Measurements from ENCODE around the gene CYTL1.

Gene CYTL1

GRCh38 chr4:5021546-5021945, 2.3 kb upstream of the CYTL1 start:
- no peak for TF ChIP-seq REST (IDR thresholded peaks at IDR 0.05; ENCODE audit: insufficient replicate concordance, low read depth)
- TF ChIP-seq GABPA (IDR thresholded peaks at IDR 0.05; ENCODE audit: low read depth) = no peak
- no peak for TF ChIP-seq CTCF (IDR thresholded peaks at IDR 0.05; ENCODE audit: insufficient read depth, low read length)
- TF ChIP-seq SPI1 (IDR thresholded peaks at IDR 0.05; ENCODE audit: borderline replicate concordance, low read depth) = no peak
- TF ChIP-seq POLR2AphosphoS5 (IDR thresholded peaks at IDR 0.05; ENCODE audit: low read depth) = no peak
- Histone ChIP-seq H3K27me3 (ENCODE audit: insufficient read depth, poor library complexity, severe bottlenecking) (no peaks in the 10 kb centered on the region), H3K27ac (replicated peaks) (no peak overlapping the region), H3K4me3 (replicated peaks; ENCODE audit: insufficient read depth, low read length) (no peak overlapping the region)
- no peak for DNase-seq (ENCODE audit: low read depth in 1 of 2, low spot score in 1 of 2)

- no peak for DNase-seq (ENCODE audit: low read depth in 1 of 2, low spot score in 1 of 2)
- no peaks in the 10 kb centered on the region for H3K27me3 ChIP-seq (ENCODE audit: insufficient read depth, poor library complexity, severe bottlenecking)
- no peak for TF ChIP-seq REST (IDR thresholded peaks at IDR 0.05; ENCODE audit: insufficient replicate concordance, low read depth)
- TF ChIP-seq CTCF (IDR thresholded peaks at IDR 0.05; ENCODE audit: insufficient read depth, low read length) = no peak
- TF ChIP-seq GABPA (IDR thresholded peaks at IDR 0.05; ENCODE audit: low read depth) = no peak
- no peak for TF ChIP-seq POLR2AphosphoS5 (IDR thresholded peaks at IDR 0.05; ENCODE audit: low read depth)
- no peak for TF ChIP-seq SPI1 (IDR thresholded peaks at IDR 0.05; ENCODE audit: borderline replicate concordance, low read depth)
- H3K4me3 ChIP-seq (replicated peaks; ENCODE audit: insufficient read depth, low read length) = no peak overlapping the region
- no peak overlapping the region for H3K27ac ChIP-seq (replicated peaks)
These were observed 1.1 kb upstream of the CYTL1 start for GRCh38 chr4:5020341-5020740.

GRCh38 chr4:5019796-5020195, 538 bp upstream of the CYTL1 start:
- Histone ChIP-seq H3K27me3 (ENCODE audit: insufficient read depth, poor library complexity, severe bottlenecking) (no peaks in the 10 kb centered on the region), H3K27ac (replicated peaks) (no peak overlapping the region), H3K4me3 (replicated peaks; ENCODE audit: insufficient read depth, low read length) (no peak overlapping the region)
- TF ChIP-seq GABPA (IDR thresholded peaks at IDR 0.05; ENCODE audit: low read depth) (no peak), REST (IDR thresholded peaks at IDR 0.05; ENCODE audit: insufficient replicate concordance, low read depth) (no peak), POLR2AphosphoS5 (IDR thresholded peaks at IDR 0.05; ENCODE audit: low read depth) (no peak), SPI1 (IDR thresholded peaks at IDR 0.05; ENCODE audit: borderline replicate concordance, low read depth) (no peak), CTCF (IDR thresholded peaks at IDR 0.05; ENCODE audit: insufficient read depth, low read length) (no peak)
- no peak for DNase-seq (ENCODE audit: low read depth in 1 of 2, low spot score in 1 of 2)

All from HL-60 (cell line).